GM23338 (cell line): ENCODE measurements around the gene GAK. TPM values are rescaled to one million over a fixed set of nuclear protein-coding genes. Genes with fewer than 3 reads are reported as not detected.

Source experiments
- ATAC-seq: fragments of 200-7000 bp; cut with Tn5 transposase; 3 replicates; pipeline ENCODE4 v1.9.1; 2020
- DNase-seq: peaks from one replicate; pipeline ENCODE4 v3.0.0-alpha.2; 2015; ENCODE audit warnings: low spot score
- H2AFZ ChIP-seq: fragments of 200-600 bp; sonication (generic); 2 replicates; pipeline ENCODE4 v1.8.0; 2016; ENCODE audit warnings: antibody characterized with exemption, mild to moderate bottlenecking, moderate library complexity
- H3F3A ChIP-seq: fragments of 200-600 bp; sonication (generic); replicated peaks from 2 replicates; pipeline ENCODE4 v1.8.0; 2017; ENCODE audit warnings: antibody characterized with exemption, mixed run types, low read depth
- H3K27ac ChIP-seq: fragments of 200-600 bp; sonication (generic); 2 replicates; pipeline ENCODE4 v1.6.1; 2016; ENCODE audit warnings: low read depth
- H3K27me3 ChIP-seq: fragments of 200-600 bp; sonication (generic); 2 replicates; pipeline ENCODE4 v1.8.0; 2016; ENCODE audit warnings: mild to moderate bottlenecking, mixed run types, moderate library complexity; ENCODE audit not compliant: insufficient read depth
- H3K36me3 ChIP-seq: fragments of 200-600 bp; sonication (generic); 2 replicates; pipeline ENCODE4 v1.8.0; 2016; ENCODE audit warnings: mild to moderate bottlenecking; ENCODE audit not compliant: insufficient read depth
- H3K4me1 ChIP-seq: fragments of 200-600 bp; sonication (generic); 2 replicates; pipeline ENCODE4 v1.8.0; 2016; ENCODE audit warnings: mild to moderate bottlenecking, moderate library complexity; ENCODE audit not compliant: insufficient read depth
- H3K4me2 ChIP-seq: fragments of 200-600 bp; sonication (generic); 2 replicates; pipeline ENCODE4 v1.7.1; 2017; ENCODE audit warnings: mixed run types
- H3K4me3 ChIP-seq: fragments of 200-600 bp; sonication (generic); 2 replicates; pipeline ENCODE4 v1.6.1; 2016; ENCODE audit warnings: mixed run types
- H3K79me2 ChIP-seq: fragments of 200-600 bp; sonication (generic); replicated peaks from 2 replicates; pipeline ENCODE4 v1.8.0; 2017; ENCODE audit warnings: mild to moderate bottlenecking; ENCODE audit not compliant: insufficient read depth
- H3K9me2 ChIP-seq: fragments of 200-600 bp; sonication (generic); 2 replicates; pipeline ENCODE4 v1.8.0; 2017; ENCODE audit not compliant: insufficient read depth
- H4K20me1 ChIP-seq: fragments of 200-600 bp; sonication (generic); replicated peaks from 2 replicates; pipeline ENCODE4 v1.8.0; 2017; ENCODE audit warnings: mild to moderate bottlenecking; ENCODE audit not compliant: insufficient read depth
- H3K27ac Mint-ChIP-seq: 2 replicates; pipeline ENCODE4 v1.8.0; 2020; ENCODE audit warnings: inconsistent platforms, mild to moderate bottlenecking, moderate library complexity, mixed read lengths
- H3K27me3 Mint-ChIP-seq: 3 replicates; pipeline ENCODE4 v1.8.0; 2022; ENCODE audit warnings: low read depth, mild to moderate bottlenecking, moderate library complexity, mixed read lengths, inconsistent platforms; ENCODE audit not compliant: insufficient read depth, poor library complexity
- H3K36me3 Mint-ChIP-seq: 3 replicates; pipeline ENCODE4 v1.8.0; 2021; ENCODE audit warnings: low read depth, mild to moderate bottlenecking, inconsistent platforms, moderate library complexity, mixed read lengths
- H3K4me1 Mint-ChIP-seq: 3 replicates; pipeline ENCODE4 v1.8.0; 2020; ENCODE audit warnings: mild to moderate bottlenecking, inconsistent platforms, mixed read lengths
- H3K4me3 Mint-ChIP-seq: 3 replicates; pipeline ENCODE4 v1.8.0; 2021; ENCODE audit warnings: moderate library complexity, mild to moderate bottlenecking, inconsistent platforms, mixed read lengths
- H3K9me3 Mint-ChIP-seq: 3 replicates; pipeline ENCODE4 v1.8.0; 2020; ENCODE audit warnings: moderate library complexity, mild to moderate bottlenecking, inconsistent platforms, mixed read lengths
- CREB1 ChIP-seq: fragments of 250-450 bp; sonication (Bioruptor Pico); IDR thresholded peaks from 2 replicates; pipeline ENCODE4 v1.5.0; 2020; ENCODE audit warnings: low read depth, mild to moderate bottlenecking, moderate library complexity
- CTCF ChIP-seq, 2 experiments: fragments of 200-600 bp in 1 of 2; sonication (generic) in 1 of 2; conservative IDR thresholded peaks; 2 replicates each; pipeline versions ENCODE4 v1.5.1 to v1.6.1; 2016 to 2017; ENCODE audit warnings: antibody characterized with exemption in 2 of 2, low read depth in 2 of 2, mild to moderate bottlenecking in 2 of 2, moderate library complexity in 1 of 2
- ETS1 ChIP-seq: IDR thresholded peaks from 2 replicates; pipeline ENCODE4 v1.6.1; 2016; ENCODE audit warnings: antibody characterized with exemption
- EZH2 ChIP-seq: fragments of 200-600 bp; sonication (generic); IDR thresholded peaks from one replicate; pipeline ENCODE4 v1.8.0; 2017; ENCODE audit warnings: antibody characterized with exemption, mild to moderate bottlenecking, low read depth; ENCODE audit not compliant: unreplicated experiment
- EZH2phosphoT487 ChIP-seq: fragments of 200-600 bp; sonication (generic); IDR thresholded peaks from one replicate; pipeline ENCODE4 v1.8.1; 2018; ENCODE audit warnings: antibody characterized with exemption; ENCODE audit not compliant: unreplicated experiment
- JUNB ChIP-seq: IDR thresholded peaks from one replicate; pipeline ENCODE4 v1.6.1; 2016; ENCODE audit warnings: antibody characterized with exemption; ENCODE audit not compliant: unreplicated experiment
- NANOG ChIP-seq: IDR thresholded peaks from 2 replicates; pipeline ENCODE4 v1.6.1; 2016; ENCODE audit warnings: antibody characterized with exemption, borderline replicate concordance
- POLR2AphosphoS5 ChIP-seq: IDR thresholded peaks from 2 replicates; pipeline ENCODE4 v1.6.1; 2016; ENCODE audit warnings: antibody characterized with exemption, low read depth
- REST ChIP-seq: IDR thresholded peaks from one replicate; pipeline ENCODE4 v1.6.1; 2018; ENCODE audit warnings: antibody characterized with exemption; ENCODE audit not compliant: unreplicated experiment
- STAT1 ChIP-seq: IDR thresholded peaks from one replicate; pipeline ENCODE4 v1.6.1; 2016; ENCODE audit warnings: antibody characterized with exemption; ENCODE audit not compliant: unreplicated experiment
- ZNF114 ChIP-seq: fragments of 250-450 bp; sonication (Bioruptor Pico); IDR thresholded peaks from 2 replicates; pipeline ENCODE4 v1.5.0; 2020; ENCODE audit warnings: mild to moderate bottlenecking, moderate library complexity
- ZNF331 ChIP-seq: fragments of 250-450 bp; sonication (Bioruptor Pico); IDR thresholded peaks from 2 replicates; pipeline ENCODE4 v1.5.0; 2020; ENCODE audit warnings: low read depth, mild to moderate bottlenecking, moderate library complexity
- ZNF462 ChIP-seq: fragments of 250-450 bp; sonication (Bioruptor Pico); IDR thresholded peaks from 2 replicates; pipeline ENCODE4 v1.5.0; 2020; ENCODE audit warnings: mild to moderate bottlenecking, moderate library complexity
- polyA plus RNA-seq: library from polyadenylated mRNA; unstranded; fragments of >200 nt; fragmentation: Nextera tagmentation; extraction: Ambion mirVana; gene quantifications from 2 replicates; pipeline ENCODE4 v1.2.1, GENCODE V29; 2016
- total RNA-seq: library from RNA; depleted of rRNA; stranded (reverse); fragments of >200 nt; shearing (Covaris generic); gene quantifications from 2 replicates; pipeline ENCODE4 v1.2.3, GENCODE V29; 2014

GAK gene
- total and polyA plus RNA-seq, 2 experiments from 2014 or later: 48.5 to 124 TPM

- DNase-seq (peak; percentile 45), ATAC-seq (peak; percentile 9)
- peaks cover 15% of the 10 kb centered on the region; the same call in 1 of the 2 replicates for H3K27me3 ChIP-seq
- TF ChIP-seq CTCF (conservative IDR thresholded peaks at IDR 0.05; ENCODE audit: low read depth in 2 of 2): no peak
- no peak for TF ChIP-seq CREB1 (CRISPR knock-in tag)
- TF ChIP-seq REST: no peak
- TF ChIP-seq ZNF114 (CRISPR knock-in tag): no peak
- TF ChIP-seq EZH2phosphoT487: no peak
- no peak for TF ChIP-seq EZH2
- no peak for TF ChIP-seq STAT1
- no peak for TF ChIP-seq JUNB
- no peak for TF ChIP-seq ETS1
- TF ChIP-seq POLR2AphosphoS5: no peak
- no peak for TF ChIP-seq NANOG
- TF ChIP-seq ZNF462: no peak
- no peak for TF ChIP-seq ZNF331
- no peak overlapping the region for H2AFZ ChIP-seq
- H3K4me3 Mint-ChIP-seq: 0 out of 3 replicates have a peak overlapping the region, but pooled peaks have one; percentile 14
- no peaks in the 10 kb centered on the region for H4K20me1 ChIP-seq
- H3F3A ChIP-seq: no peaks in the 10 kb centered on the region; the same call in 1 of the 2 replicates
- H3K36me3 ChIP-seq: no peaks in the 10 kb centered on the region
- H3K27me3 Mint-ChIP-seq: peaks cover 20% of the 10 kb centered on the region
- peak overlapping the region; percentile 75 for H3K4me2 ChIP-seq
- H3K36me3 Mint-ChIP-seq: no peaks in the 10 kb centered on the region
- H3K4me3 ChIP-seq: peak overlapping the region; percentile 40; the same call in 1 of the 2 replicates
- no peak overlapping the region for H3K27ac Mint-ChIP-seq
- H3K9me2 ChIP-seq: no peaks in the 10 kb centered on the region
- no peaks in the 10 kb centered on the region for H3K79me2 ChIP-seq
- no peaks in the 10 kb centered on the region for H3K9me3 Mint-ChIP-seq
- no peak overlapping the region for H3K27ac ChIP-seq
- no peaks in the 10 kb centered on the region for H3K4me1 ChIP-seq
- H3K4me1 Mint-ChIP-seq: no peaks in the 10 kb centered on the region
Observed at GRCh38 chr4:968221-968620, 36.1 kb upstream of the GAK start.
